Right lobe of liver (tissue), 4 donors: ENCODE measurements around the gene NUB1.

Source experiments
- POLR2A ChIP-seq: fragments of 450-650 bp; IDR thresholded peaks from one replicate; pipeline ENCODE4 v1.6.1; 2017; ENCODE audit warnings: antibody characterized with exemption, mild to moderate bottlenecking
- TF ChIP-seq, protein P1 (sequence below), 4 donors: fragments of 200-600 bp in 3 of 4; fragments of 450-650 bp in 1 of 4; IDR thresholded peaks; one replicate each; pipeline versions ENCODE4 v1.5.1 to v1.8.0; 2016 to 2022; ENCODE audit warnings: antibody characterized with exemption in 4 of 4, mild to moderate bottlenecking in 2 of 4
- donor health status: DM: no; HTN: no; CAD: no.
- donor health status: DM: no; HTN: no; CAD: no.
- donor health status: DM: no; HTN: yes; CAD: no.

GRCh38 chr7:151371266-151371665 lies 29.7 kb downstream of the NUB1 start:
- TF ChIP-seq, protein P1, sequence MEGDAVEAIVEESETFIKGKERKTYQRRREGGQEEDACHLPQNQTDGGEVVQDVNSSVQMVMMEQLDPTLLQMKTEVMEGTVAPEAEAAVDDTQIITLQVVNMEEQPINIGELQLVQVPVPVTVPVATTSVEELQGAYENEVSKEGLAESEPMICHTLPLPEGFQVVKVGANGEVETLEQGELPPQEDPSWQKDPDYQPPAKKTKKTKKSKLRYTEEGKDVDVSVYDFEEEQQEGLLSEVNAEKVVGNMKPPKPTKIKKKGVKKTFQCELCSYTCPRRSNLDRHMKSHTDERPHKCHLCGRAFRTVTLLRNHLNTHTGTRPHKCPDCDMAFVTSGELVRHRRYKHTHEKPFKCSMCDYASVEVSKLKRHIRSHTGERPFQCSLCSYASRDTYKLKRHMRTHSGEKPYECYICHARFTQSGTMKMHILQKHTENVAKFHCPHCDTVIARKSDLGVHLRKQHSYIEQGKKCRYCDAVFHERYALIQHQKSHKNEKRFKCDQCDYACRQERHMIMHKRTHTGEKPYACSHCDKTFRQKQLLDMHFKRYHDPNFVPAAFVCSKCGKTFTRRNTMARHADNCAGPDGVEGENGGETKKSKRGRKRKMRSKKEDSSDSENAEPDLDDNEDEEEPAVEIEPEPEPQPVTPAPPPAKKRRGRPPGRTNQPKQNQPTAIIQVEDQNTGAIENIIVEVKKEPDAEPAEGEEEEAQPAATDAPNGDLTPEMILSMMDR (IDR thresholded peaks at IDR 0.05), result no peak
- no peak for TF ChIP-seq POLR2A
